ENCODE results near the gene ZZZ3. TPM values are rescaled to one million over a fixed set of nuclear protein-coding genes. Genes with fewer than 3 reads are reported as not detected.

The ZZZ3 gene
- total RNA-seq, 4 donors from 2014 or later = 26.8 to 45.8 (median 37.3) TPM

GRCh38 chr1:77642196-77642595 is 40.3 kb downstream of the ZZZ3 start:
- DNase-seq (no peak), ATAC-seq (no peak)
- TF ChIP-seq CTCF (IDR thresholded peaks at IDR 0.05 in 4 of 5, conservative IDR thresholded peaks at IDR 0.05 in 1 of 5) = no peak
- no peak for TF ChIP-seq POLR2A (IDR thresholded peaks at IDR 0.05)
- Histone ChIP-seq H3K9me3 (no peaks in the 10 kb centered on the region), H3K27me3 (no peaks in the 10 kb centered on the region), H3K27ac (no peak overlapping the region), H3K4me3 (no peak overlapping the region), H3K4me1 (no peaks in the 10 kb centered on the region), H3K36me3 (peaks cover 0 to 11% of the 10 kb centered on the region in 2 donors)
- intact Hi-C loops (cut with DNase I; ENCODE audit: low total_unique reads) = no loop called here
- in situ Hi-C loops (cut with MboI; ENCODE audit: low sequenced_read_pairs in 4 of 4) = no loop called here

GRCh38 chr1:77639557-77640069 is 42.8 kb downstream of the ZZZ3 start:
- TF ChIP-seq POLR2A (IDR thresholded peaks at IDR 0.05) = no peak
- TF ChIP-seq CTCF (IDR thresholded peaks at IDR 0.05 in 4 of 5, conservative IDR thresholded peaks at IDR 0.05 in 1 of 5) = no peak
- Histone ChIP-seq H3K4me3 (no peak overlapping the region), H3K36me3 (peaks cover 0 to 7% of the 10 kb centered on the region in 2 donors), H3K27me3 (no peaks in the 10 kb centered on the region), H3K27ac (no peak overlapping the region), H3K9me3 (no peaks in the 10 kb centered on the region), H3K4me1 (no peaks in the 10 kb centered on the region)
- DNase-seq (no peak), ATAC-seq (no peak)
- in situ Hi-C loops (cut with MboI; ENCODE audit: low sequenced_read_pairs in 4 of 4) (no loop called here), intact Hi-C loops (cut with DNase I; ENCODE audit: low total_unique reads) (no loop called here)

GRCh38 chr1:77639056-77639455 is 43.4 kb downstream of the ZZZ3 start:
- Histone ChIP-seq H3K36me3 (peaks cover 0 to 5% of the 10 kb centered on the region in 2 donors), H3K4me3 (no peak overlapping the region), H3K27ac (no peak overlapping the region), H3K4me1 (no peaks in the 10 kb centered on the region), H3K9me3 (no peaks in the 10 kb centered on the region), H3K27me3 (no peaks in the 10 kb centered on the region)
- ATAC-seq = no peak
- intact Hi-C loops (cut with DNase I; ENCODE audit: low total_unique reads) (no loop called here), in situ Hi-C loops (cut with MboI; ENCODE audit: low sequenced_read_pairs in 4 of 4) (no loop called here)
- no peak for TF ChIP-seq POLR2A (IDR thresholded peaks at IDR 0.05)
- TF ChIP-seq CTCF (IDR thresholded peaks at IDR 0.05 in 4 of 5, conservative IDR thresholded peaks at IDR 0.05 in 1 of 5) = no peak
- DNase-seq = no peak

DNA sequence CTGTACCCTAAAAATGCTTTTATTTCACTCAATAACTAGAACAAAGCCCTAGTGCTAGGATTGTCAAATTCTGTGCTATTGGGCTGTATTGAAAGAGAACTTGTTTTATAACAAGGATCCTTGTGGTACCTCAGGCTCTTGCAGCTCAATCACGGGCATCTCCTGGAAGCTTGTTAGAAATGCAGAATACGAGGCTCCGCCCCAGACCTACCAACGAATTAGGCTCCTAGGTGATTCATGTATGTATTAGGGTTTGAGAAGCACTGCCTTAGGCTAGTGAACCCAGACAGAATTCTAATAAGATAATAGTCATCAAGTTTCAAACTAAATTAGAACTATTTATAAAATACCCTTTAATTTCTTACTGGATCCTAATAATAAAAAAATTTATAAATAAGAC is 45.6 kb downstream of the ZZZ3 start:
- H3K4me3 ChIP-seq = no peak overlapping the region
- no peak overlapping the region for H3K27ac ChIP-seq
- in situ Hi-C loops (cut with MboI; ENCODE audit: low sequenced_read_pairs in 4 of 4) = no loop called here
- TF ChIP-seq POLR2A (IDR thresholded peaks at IDR 0.05) (no peak), CTCF (IDR thresholded peaks at IDR 0.05 in 4 of 5, conservative IDR thresholded peaks at IDR 0.05 in 1 of 5) (no peak)
- no peaks in the 10 kb centered on the region for H3K4me1 ChIP-seq
- no peaks in the 10 kb centered on the region for H3K27me3 ChIP-seq
- intact Hi-C loops (cut with DNase I; ENCODE audit: low total_unique reads) = no loop called here
- no peak for DNase-seq
- no peaks in the 10 kb centered on the region for H3K9me3 ChIP-seq
- H3K36me3 ChIP-seq = peaks cover 0 to 20% of the 10 kb centered on the region in 2 donors
- ATAC-seq = no peak

Other genes starting within 250 kb of the ZZZ3 start
- gene USP33, start 77.2 kb upstream of the ZZZ3 start, total RNA-seq = 10 to 100 TPM; 31.1 to 51.8 (median 34.6) TPM
- 10 to 100 TPM; 15.0 to 21.7 (median 19.2) TPM for gene MIGA1, start 97.0 kb upstream of the ZZZ3 start, total RNA-seq
- 100 to 1,000 TPM; 105 to 297 (median 200) TPM for gene NEXN, start 206.0 kb upstream of the ZZZ3 start, total RNA-seq